ENCODE results near the gene QARS1.

The QARS1 gene

GRCh38 chr3:49134471-49135265 is 30.1 kb upstream of the QARS1 start:
- no peak overlapping the region for H3K4me3 ChIP-seq (replicated peaks; ENCODE audit: low read depth, low read length)
- no peak for TF ChIP-seq CTCF (IDR thresholded peaks at IDR 0.05; ENCODE audit: low read length, missing control alignments)
- no peak for DNase-seq (ENCODE audit: low read depth)

- DNase-seq (ENCODE audit: low read depth), result peak; percentile 91
- H3K4me3 ChIP-seq (replicated peaks; ENCODE audit: low read depth, low read length), result peak overlapping the region; percentile 93
- no peak for TF ChIP-seq CTCF (IDR thresholded peaks at IDR 0.05; ENCODE audit: low read length, missing control alignments)
These were observed 28.8 kb upstream of the QARS1 start for GRCh38 chr3:49133226-49133951.

DNA sequence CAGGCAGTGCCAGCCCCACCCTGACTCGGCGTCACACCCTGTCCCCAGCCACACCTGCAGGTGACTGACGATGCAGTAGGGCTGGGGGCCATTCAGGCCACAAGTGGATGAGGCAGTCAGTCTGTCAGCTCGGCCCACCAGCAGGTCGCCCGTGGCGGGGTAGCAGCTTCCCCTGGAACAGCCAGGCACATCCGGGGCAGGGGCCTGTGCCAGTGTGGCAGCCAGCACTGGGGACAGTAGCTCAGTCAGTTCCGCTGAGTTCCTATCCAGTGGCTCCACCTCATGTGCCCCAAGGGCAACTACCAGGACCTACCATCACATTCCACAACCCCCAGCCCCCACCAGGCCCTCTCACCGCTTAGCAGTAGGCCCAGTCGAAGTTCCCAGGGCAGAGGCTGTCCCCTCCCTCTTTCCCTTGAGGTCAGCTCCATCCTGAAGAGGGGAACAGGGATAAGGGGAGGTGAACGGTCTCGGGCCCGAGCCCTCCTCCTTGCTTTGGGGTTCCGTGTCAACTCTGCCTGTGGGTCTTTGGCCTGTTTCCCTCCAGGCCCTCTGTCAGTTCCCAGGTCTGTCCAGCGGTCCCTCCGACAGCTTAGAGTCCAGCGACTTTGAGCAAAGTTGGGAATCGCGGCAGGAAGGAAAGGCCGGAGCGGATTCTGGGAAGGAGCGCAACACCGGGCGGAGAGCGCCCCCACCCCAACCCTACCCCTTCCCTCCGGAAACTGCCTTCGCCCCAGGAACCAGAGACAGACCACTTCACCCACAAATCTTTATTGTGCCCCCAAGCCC is 28.1 kb upstream of the QARS1 start, which contains the start of gene LAMB2:
TSS of gene LAMB2 (minus strand) at position 614 of the 789 bp plus-strand sequence. CDS start at position 431, 183 bp downstream.
- H3K4me3 ChIP-seq (replicated peaks; ENCODE audit: low read depth, low read length), result peak within 1 kb of the TSS; percentile 93
- peak; percentile 8 for TF ChIP-seq CTCF (IDR thresholded peaks at IDR 0.05; ENCODE audit: low read length, missing control alignments)
- DNase-seq (ENCODE audit: low read depth), result peak; percentile 76

GRCh38 chr3:49132073-49132436 is 27.5 kb upstream of the QARS1 start:
- no peak for DNase-seq (ENCODE audit: low read depth)
- H3K4me3 ChIP-seq (replicated peaks; ENCODE audit: low read depth, low read length), result peak overlapping the region; percentile 93
- TF ChIP-seq CTCF (IDR thresholded peaks at IDR 0.05; ENCODE audit: low read length, missing control alignments), result no peak

DNA sequence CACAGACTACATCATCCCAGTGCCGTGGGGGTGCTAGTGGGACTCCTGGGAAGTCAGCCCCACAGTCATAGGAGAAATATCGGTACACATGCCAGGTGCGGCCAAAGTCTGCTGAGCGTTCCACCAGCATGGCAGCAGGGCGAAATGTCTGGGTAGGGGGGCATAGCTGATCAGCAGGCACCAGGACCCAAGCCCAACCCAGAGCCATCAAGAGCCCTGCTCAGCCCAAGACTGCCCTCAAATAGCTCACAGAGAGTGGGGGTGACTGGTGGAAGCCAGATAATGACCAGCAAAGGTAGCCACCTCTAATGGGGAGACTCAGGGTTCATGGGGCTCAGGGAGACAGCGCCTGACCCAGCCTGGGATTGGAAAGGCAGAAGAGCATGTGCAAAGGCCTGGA is 27.0 kb upstream of the QARS1 start:
- peak overlapping the region; percentile 93 for H3K4me3 ChIP-seq (replicated peaks; ENCODE audit: low read depth, low read length)
- no peak for DNase-seq (ENCODE audit: low read depth)
- TF ChIP-seq CTCF (IDR thresholded peaks at IDR 0.05; ENCODE audit: low read length, missing control alignments), result no peak

- TF ChIP-seq CTCF (IDR thresholded peaks at IDR 0.05; ENCODE audit: low read length, missing control alignments), result no peak
- H3K4me3 ChIP-seq (replicated peaks; ENCODE audit: low read depth, low read length), result no peak overlapping the region
- no peak for DNase-seq (ENCODE audit: low read depth)
These were observed 26.5 kb upstream of the QARS1 start for GRCh38 chr3:49131040-49131439.
